HT-29 (cell line): ENCODE data around the gene NKD1. TPM values are rescaled to one million over a fixed set of nuclear protein-coding genes. Genes with fewer than 3 reads are reported as not detected.

Experiments
- DNase-seq: peaks from one replicate; pipeline ENCODE4 v3.0.0-alpha.2; 2015; ENCODE audit warnings: low spot score
- total RNA-seq: library from RNA; depleted of rRNA; stranded (reverse); fragments of >200 nt; shearing (Covaris generic); gene quantifications from 2 replicates; pipeline ENCODE4 v1.2.3, GENCODE V29; 2014

The NKD1 gene
- total RNA-seq, 1 experiment from 2014 or later, result 0.13 TPM

DNA sequence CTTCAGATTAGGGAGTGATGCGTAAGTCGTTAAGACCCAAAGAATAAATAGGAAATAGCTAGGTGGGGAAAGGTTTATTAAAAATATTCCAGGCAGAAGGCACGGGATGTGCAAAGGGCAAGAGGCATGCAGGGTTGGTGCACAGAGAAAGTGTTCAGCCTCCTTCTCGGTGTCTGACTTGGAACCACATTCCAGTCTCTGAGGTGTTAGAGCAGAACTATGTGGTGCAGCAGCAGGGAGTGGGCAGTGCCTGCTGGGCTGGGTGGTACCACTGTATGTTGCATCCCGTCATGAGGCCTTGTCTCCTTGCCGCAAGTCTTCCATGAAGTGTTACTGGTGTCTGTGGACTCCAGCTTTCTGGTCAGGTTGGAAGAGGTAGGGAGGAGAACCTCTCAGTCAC is 11.1 kb downstream of the NKD1 start:
- DNase-seq, result no peak

DNA sequence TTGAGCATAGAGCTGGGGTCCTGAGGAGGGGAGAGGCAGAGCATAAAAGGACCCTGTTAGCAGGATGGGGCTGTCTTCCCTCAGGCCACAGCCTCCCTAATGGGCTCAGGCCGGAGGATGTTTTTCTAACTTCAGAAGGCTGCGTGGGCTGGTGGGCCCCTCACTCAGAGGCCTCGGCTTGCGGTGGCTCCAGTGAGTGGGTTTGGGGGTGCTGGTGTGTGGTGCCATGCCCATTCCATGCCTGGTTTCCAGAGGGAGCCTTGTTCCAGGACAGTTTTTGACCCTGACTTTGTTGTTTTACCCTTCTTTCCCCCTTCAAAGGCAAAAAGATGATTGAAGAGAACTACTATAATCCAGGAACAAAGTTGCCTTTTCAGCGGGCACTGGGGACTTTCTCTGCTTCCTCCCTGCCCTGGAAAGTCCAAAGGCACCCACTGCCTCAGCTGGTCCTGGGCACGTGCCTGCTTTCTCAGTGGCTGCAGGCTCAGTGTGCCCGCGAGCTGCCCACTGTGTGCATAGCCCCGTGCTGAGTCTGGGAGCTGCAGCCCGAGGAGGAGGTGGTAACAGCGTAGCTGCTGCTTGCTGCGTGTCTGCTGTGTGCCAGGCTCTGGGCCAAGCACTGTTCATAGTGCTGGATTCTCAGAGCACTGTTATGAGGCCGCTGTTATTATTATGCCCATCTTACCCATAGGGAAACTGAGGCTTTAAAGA is 11.8 kb downstream of the NKD1 start:
- DNase-seq, result no peak

DNA sequence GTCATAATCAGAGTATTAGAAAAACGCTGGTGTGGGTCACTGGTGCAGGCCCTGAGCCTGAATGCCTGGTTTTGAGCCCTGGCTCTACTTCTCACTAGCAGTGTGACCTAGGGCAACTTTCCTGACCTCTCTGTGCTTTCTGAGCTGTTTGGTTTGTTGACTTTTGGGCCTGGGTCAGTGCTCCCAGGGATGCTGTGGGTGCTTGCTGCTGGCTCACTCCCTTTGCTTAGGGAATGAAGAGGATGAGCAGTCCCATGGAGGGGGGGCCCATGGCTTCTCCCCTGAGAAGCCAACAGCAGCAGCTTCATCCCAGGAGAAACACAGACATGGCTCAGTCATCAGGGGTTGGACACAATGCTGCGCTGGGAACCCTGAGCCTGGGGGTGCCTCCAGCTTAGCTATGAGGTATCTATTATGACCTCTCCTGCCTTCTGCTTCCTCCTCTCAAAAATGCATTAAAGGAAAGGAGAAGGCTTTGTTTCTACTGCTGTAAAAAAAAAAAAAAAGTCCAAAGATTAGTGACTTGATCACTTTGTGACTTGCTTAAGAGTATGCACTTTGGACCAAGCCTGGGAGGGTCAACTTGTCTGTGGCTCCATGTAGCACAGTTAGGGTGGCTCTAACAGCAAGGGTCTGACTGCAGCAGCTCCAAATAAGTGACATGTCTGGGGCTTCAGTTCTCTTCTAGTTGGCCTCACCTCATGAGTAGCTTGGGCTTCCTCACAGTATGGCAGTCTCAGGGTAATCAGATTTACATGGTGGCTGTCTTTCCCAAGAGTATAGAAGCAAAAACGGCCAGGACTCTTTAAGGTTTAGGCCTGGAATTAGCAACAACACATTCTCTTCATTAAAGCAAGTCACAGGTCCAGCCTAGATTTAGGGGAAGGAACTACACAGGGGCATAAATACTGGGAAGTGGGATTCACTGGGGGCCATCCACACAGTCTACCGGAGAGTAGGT is 13.0 kb downstream of the NKD1 start:
- no peak for DNase-seq

DNA sequence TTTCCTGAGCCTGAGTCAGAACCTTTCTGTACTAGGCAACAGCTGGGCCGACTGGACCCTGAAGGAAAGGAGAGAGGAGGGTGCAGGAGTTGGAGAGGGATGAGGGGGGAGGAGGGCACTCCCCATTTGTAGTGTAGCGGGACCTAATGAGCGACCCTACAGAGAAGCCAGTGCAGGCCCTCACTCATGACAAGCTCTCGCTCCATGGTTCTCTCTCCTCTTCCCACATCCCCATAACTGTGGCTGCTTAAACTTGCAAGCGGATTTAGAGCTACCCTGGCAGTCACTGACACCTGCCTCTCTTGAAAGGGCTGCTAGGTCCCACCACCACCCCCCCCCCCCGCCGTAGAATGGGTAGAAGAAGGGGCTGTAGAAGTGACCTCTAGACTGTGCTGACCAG is 14.5 kb downstream of the NKD1 start:
- DNase-seq, result no peak

GRCh38 chr16:50563989-50564388 is 15.8 kb downstream of the NKD1 start:
- no peak for DNase-seq

DNA sequence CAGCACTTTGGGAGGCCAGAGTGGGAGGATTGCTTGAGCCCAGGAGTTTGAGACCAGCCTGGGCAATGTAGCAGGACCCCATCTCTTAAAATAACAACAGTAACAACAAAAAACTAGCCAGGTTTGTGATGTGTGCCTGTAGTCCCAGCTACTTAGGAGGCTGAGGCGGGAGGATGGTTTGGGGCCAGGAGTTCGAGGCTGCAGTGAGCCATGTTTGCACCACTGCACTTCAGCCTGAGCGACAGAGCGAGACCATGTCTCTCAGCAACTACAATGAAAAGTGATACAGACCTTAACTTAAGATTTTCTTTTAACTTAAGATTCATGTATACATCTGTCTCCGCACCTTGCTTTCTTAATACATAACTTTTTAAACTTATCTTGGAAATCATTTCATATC is 17.2 kb downstream of the NKD1 start:
- DNase-seq, result no peak

DNA sequence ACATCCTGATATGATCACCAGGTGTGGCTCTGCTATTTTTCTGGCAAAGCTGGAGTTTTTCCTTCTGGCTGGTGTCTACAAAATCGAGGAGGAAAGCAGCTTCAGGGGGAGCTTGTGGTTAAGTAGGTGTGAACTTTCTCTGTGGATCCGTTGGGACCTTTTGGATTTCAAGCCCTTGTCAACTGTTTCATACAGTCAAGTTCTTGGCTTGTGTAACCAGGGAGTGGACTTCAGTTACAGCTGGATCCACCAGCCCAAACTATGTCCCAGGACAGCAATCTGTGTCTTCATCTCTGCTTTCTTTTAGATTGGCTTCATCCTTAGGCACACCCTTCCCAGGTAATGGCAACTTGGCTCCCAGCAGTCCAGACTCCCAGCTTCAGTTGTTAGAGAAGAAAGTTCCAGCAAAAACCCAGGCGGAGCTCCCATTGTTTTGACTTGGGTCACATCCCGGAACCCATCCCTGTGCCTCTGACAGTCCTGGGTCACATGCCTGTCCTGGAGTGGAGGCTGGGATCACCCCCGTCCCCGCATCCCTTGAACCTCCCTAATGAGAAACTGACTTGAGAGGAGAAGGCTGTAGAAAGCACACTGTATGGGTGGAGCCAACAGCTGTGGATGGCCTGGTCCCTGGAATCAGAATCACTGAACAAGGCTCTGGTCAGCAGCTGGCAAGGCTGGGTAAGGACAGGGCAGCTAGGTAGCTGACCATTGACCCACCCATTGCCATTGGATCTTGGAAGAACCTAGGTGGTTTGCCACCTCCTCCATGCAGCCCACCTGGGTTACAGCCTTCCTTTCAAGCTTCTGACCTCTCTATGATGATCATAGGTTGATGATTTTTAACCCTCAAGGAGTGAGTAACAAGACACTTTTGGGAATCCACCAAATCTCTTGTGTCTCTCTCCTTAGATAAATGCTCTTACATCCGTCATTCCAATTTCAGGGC is 18.1 kb downstream of the NKD1 start:
- no peak for DNase-seq

- no peak for DNase-seq
Measured at GRCh38 chr16:50567651-50568050, 19.5 kb downstream of the NKD1 start.

- no peak for DNase-seq
Measured at GRCh38 chr16:50568187-50568815, 20.1 kb downstream of the NKD1 start.

DNA sequence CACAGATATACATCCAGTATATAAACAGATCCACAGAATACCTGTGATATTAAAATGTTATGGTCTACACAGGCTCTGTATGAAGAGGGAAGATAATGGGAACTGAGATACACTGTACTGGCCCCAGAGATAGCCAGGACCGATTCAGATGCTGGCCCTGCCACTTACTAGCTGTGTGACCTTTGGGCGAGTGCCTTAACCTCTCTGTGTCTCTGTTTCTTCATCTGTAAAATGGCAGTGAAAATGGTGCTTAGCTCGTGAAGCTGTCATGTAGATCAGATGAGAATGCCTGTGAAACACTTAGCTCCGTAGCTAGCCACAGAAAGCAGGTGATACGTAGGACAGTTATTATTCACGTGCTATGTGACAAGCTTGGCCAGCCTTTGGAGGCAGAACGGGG is 22.2 kb downstream of the NKD1 start:
- DNase-seq, result no peak

- DNase-seq, result no peak
Measured at GRCh38 chr16:50570808-50571598, 22.8 kb downstream of the NKD1 start.

DNA sequence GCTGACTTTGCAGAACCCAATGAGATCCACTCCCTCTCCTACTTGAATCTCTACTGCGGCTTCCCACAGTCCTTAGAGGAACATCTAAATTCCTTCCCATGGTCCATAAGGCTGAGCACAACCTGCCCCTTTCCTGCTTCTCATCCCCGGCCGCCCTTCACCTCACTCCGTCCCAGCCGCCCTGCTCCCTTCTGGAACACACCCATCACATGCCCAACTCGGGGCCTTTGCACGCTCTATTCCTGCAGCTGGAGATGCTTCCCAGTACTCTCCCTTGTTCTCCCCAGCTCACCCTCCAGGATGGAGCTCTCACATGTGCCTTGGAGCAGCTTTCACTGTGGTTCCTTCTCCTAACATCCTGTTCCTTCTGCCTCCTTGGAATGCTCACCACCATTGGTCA is 23.6 kb downstream of the NKD1 start:
- no peak for DNase-seq

DNA sequence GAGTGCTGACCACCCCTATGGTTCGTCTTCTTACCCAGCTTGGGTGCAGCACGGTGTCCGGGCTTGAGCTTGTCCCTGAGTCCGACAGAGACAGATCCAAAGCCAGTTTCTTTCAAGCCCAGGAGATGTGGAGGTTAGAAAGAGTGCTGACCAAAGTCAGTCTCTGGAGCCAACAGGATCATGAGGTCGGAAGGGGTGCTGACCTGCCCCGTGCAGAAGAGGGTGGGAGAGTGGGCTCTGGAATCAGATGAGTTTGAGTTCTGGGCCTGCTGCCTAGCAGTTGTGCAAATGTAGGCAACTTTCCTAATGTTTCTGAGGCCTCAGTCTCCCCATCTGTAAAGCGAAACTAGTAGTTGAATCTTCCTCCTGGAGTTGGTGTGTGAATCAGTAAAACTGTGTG is 24.5 kb downstream of the NKD1 start:
- DNase-seq, result no peak

DNA sequence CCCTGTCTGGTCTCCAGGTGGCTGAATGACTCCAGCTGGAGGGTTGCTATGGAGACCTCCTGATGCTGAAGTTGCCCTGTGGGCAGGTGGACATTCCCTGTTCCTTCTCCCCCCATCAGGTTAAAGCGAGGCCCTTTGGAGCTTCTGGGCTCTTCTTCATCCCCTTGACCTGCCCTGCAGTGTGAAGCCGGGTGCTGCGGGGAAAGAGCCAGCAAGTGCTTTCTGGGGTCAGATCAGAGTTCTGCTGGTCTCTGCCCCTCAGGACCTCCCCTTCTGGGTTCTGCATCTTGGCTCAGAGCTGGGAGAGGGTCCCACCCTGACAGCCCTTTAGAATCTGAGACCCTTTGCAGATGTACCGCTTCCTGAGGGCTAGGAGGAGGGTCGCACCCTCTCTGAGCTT is 25.1 kb downstream of the NKD1 start:
- DNase-seq, result no peak

DNA sequence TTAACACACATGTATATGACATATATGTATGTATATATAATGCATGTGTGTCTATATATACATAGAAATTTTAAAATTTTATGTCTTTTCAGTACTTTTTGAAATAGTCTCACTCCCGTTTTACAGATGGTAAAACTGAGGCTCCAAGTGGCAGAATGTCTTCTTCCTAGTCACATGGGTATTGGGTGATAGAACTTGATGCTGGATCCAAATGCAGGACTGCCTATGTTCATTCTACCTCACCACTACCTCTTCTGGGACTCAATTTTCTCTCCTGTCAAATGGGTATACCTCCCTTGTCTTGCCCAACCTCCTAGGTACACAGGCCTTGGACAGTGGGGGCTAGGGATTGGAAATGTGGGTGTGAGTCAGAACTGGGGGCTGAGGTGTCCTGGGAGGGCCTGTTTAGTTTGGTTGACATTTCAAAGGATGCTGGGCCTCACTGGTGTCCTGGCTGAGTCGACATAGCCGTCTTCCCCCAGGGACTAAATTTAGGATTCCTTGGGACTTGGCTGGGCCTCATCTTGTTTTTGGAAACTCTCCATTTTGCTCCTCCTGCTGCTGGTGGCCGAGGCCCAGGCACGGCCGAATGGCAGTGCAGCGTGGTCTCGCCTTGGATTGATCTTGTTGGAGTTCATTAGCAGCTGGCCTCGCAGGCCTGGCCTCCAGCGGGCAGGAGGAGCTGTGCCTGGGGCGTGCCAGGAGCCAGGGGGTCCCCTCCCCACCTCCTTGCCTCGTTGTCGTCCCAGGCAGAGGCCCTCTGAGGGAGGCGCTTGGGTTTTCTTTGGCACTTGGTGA is 25.9 kb downstream of the NKD1 start:
- no peak for DNase-seq

DNA sequence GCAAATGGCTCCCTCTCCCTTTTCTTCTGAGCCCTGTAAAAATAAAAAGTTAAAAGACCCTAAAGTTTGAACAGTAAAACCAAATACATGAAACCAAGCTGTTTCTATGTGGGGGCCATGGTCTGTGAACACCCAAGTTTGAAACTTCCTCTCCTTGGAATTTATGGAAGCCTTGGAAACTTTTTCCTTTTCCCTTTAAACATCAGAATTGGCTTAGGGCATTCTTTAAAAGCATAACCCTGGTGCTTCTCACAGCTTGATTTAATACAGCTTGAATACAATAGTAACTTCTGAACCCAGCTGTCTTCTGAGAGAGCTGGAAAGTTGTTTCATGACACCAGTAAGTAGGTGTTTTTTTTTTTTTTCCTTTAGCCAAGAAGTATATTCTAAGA is 26.5 kb downstream of the NKD1 start:
- no peak for DNase-seq

DNA sequence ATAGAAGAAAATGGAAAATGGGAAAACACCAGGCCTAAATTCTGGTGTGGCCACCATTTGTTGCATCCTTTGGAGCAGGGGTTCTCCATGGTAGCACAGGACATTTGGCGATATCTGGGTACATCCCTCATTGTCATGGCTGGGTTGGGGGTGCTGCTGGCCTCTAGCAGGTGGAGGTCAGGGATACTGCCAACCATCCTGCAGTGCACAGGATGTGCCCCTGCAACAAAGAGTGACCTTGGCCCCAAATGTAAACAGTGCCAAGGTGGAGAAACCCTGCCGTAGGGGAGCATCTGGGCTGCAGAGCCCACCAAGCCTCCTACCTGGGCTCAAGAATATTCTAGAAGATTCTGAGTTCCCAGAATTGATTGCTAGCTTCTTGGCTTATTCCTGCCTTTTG is 27.5 kb downstream of the NKD1 start:
- no peak for DNase-seq

GRCh38 chr16:50576403-50577113 is 28.4 kb downstream of the NKD1 start:
- no peak for DNase-seq

- no peak for DNase-seq
Measured at GRCh38 chr16:50578137-50578536, 29.9 kb downstream of the NKD1 start.
